ENCODE measurements around the gene SOX15.

- TF ChIP-seq CREB1 (IDR thresholded peaks at IDR 0.05; ENCODE audit: low read depth) (no peak), REST (IDR thresholded peaks at IDR 0.05; ENCODE audit: low read depth, low read length) (no peak), CTCF (IDR thresholded peaks at IDR 0.05 in 2 of 3, conservative IDR thresholded peaks at IDR 0.05 in 1 of 3; ENCODE audit: control insufficient read depth in 2 of 3, extremely low read depth in 1 of 3, insufficient read depth in 1 of 3, low read depth in 3 of 3, low read length in 3 of 3) (no peak), TAF1 (IDR thresholded peaks at IDR 0.05; ENCODE audit: borderline replicate concordance, low read depth, low read length) (no peak; the same call in none of the 2 replicates), TCF7 (IDR thresholded peaks at IDR 0.05; ENCODE audit: borderline replicate concordance) (no peak)
These were observed 17.6 kb downstream of the SOX15 start for GRCh38 chr17:7572338-7572587.
